ENCODE data around the gene ACAN.

Gene ACAN

GRCh38 chr15:88873786-88874185 lies 70.5 kb downstream of the ACAN start:
- DNase-seq (ENCODE audit: low read depth in 1 of 2, low spot score in 1 of 2), result no peak
- Histone ChIP-seq H3K27ac (replicated peaks) (no peak overlapping the region), H3K4me3 (replicated peaks; ENCODE audit: insufficient read depth, low read length) (no peak overlapping the region), H3K27me3 (ENCODE audit: insufficient read depth, poor library complexity, severe bottlenecking) (no peaks in the 10 kb centered on the region)
- TF ChIP-seq CTCF (IDR thresholded peaks at IDR 0.05; ENCODE audit: insufficient read depth, low read length), result no peak
- TF ChIP-seq GABPA (IDR thresholded peaks at IDR 0.05; ENCODE audit: low read depth), result no peak
- TF ChIP-seq POLR2AphosphoS5 (IDR thresholded peaks at IDR 0.05; ENCODE audit: low read depth), result no peak
- no peak for TF ChIP-seq REST (IDR thresholded peaks at IDR 0.05; ENCODE audit: insufficient replicate concordance, low read depth)
- TF ChIP-seq SPI1 (IDR thresholded peaks at IDR 0.05; ENCODE audit: borderline replicate concordance, low read depth), result no peak

GRCh38 chr15:88874275-88874674 lies 71.0 kb downstream of the ACAN start:
- H3K27me3 ChIP-seq (ENCODE audit: insufficient read depth, poor library complexity, severe bottlenecking), result no peaks in the 10 kb centered on the region
- no peak for TF ChIP-seq GABPA (IDR thresholded peaks at IDR 0.05; ENCODE audit: low read depth)
- no peak for TF ChIP-seq REST (IDR thresholded peaks at IDR 0.05; ENCODE audit: insufficient replicate concordance, low read depth)
- TF ChIP-seq POLR2AphosphoS5 (IDR thresholded peaks at IDR 0.05; ENCODE audit: low read depth), result no peak
- no peak for TF ChIP-seq SPI1 (IDR thresholded peaks at IDR 0.05; ENCODE audit: borderline replicate concordance, low read depth)
- no peak for TF ChIP-seq CTCF (IDR thresholded peaks at IDR 0.05; ENCODE audit: insufficient read depth, low read length)
- no peak for DNase-seq (ENCODE audit: low read depth in 1 of 2, low spot score in 1 of 2)
- H3K27ac ChIP-seq (replicated peaks), result no peak overlapping the region
- H3K4me3 ChIP-seq (replicated peaks; ENCODE audit: insufficient read depth, low read length), result no peak overlapping the region

GRCh38 chr15:88874684-88875083 lies 71.4 kb downstream of the ACAN start:
- Histone ChIP-seq H3K4me3 (replicated peaks; ENCODE audit: insufficient read depth, low read length) (no peak overlapping the region), H3K27me3 (ENCODE audit: insufficient read depth, poor library complexity, severe bottlenecking) (no peaks in the 10 kb centered on the region), H3K27ac (replicated peaks) (no peak overlapping the region)
- no peak for DNase-seq (ENCODE audit: low read depth in 1 of 2, low spot score in 1 of 2)
- TF ChIP-seq CTCF (IDR thresholded peaks at IDR 0.05; ENCODE audit: insufficient read depth, low read length) (no peak), POLR2AphosphoS5 (IDR thresholded peaks at IDR 0.05; ENCODE audit: low read depth) (no peak), GABPA (IDR thresholded peaks at IDR 0.05; ENCODE audit: low read depth) (no peak), SPI1 (IDR thresholded peaks at IDR 0.05; ENCODE audit: borderline replicate concordance, low read depth) (no peak), REST (IDR thresholded peaks at IDR 0.05; ENCODE audit: insufficient replicate concordance, low read depth) (no peak)
